GM12874 (cell line): ENCODE measurements around the gene MRC2.

Experiments used
- CTCF ChIP-seq: IDR thresholded peaks from 2 replicates; pipeline ENCODE4 v1.5.1; 2011; ENCODE audit warnings: low read depth, mild to moderate bottlenecking, control low read depth, low read length, moderate library complexity; ENCODE audit not compliant: insufficient read depth

The MRC2 gene

GRCh38 chr17:62668091-62668804 lies 40.8 kb downstream of the MRC2 start:
- no peak for TF ChIP-seq CTCF

- no peak for TF ChIP-seq CTCF
Observed at GRCh38 chr17:62670202-62670821, 42.8 kb downstream of the MRC2 start.

- no peak for TF ChIP-seq CTCF
Observed at GRCh38 chr17:62671553-62671952, 44.1 kb downstream of the MRC2 start.

GRCh38 chr17:62672957-62673356 lies 45.5 kb downstream of the MRC2 start:
- no peak for TF ChIP-seq CTCF

GRCh38 chr17:62673614-62674362 lies 46.3 kb downstream of the MRC2 start:
- no peak for TF ChIP-seq CTCF

GRCh38 chr17:62674363-62674739 lies 46.9 kb downstream of the MRC2 start:
- TF ChIP-seq CTCF: no peak

GRCh38 chr17:62674841-62675240 lies 47.4 kb downstream of the MRC2 start:
- TF ChIP-seq CTCF: no peak
